Endothelial cell (in vitro differentiated cells): ENCODE measurements around the gene GRIN2B. TPM values are rescaled to one million over a fixed set of nuclear protein-coding genes. Genes with fewer than 3 reads are reported as not detected.

Experiments used
- DNase-seq: peaks from one replicate; pipeline ENCODE4 v3.0.0; 2021; ENCODE audit warnings: low spot score
- H3K27ac Mint-ChIP-seq: one replicate; pipeline ENCODE4 v1.8.0; 2021; ENCODE audit warnings: mixed read lengths, inconsistent platforms; ENCODE audit not compliant: unreplicated experiment
- H3K27me3 Mint-ChIP-seq: one replicate; pipeline ENCODE4 v1.8.0; 2021; ENCODE audit warnings: mild to moderate bottlenecking, moderate library complexity, mixed read lengths, inconsistent platforms; ENCODE audit not compliant: unreplicated experiment
- H3K36me3 Mint-ChIP-seq: one replicate; pipeline ENCODE4 v1.8.0; 2021; ENCODE audit warnings: mild to moderate bottlenecking, low read depth, mixed read lengths, inconsistent platforms; ENCODE audit not compliant: unreplicated experiment
- H3K4me1 Mint-ChIP-seq: one replicate; pipeline ENCODE4 v1.8.0; 2021; ENCODE audit warnings: mild to moderate bottlenecking, mixed read lengths, inconsistent platforms; ENCODE audit not compliant: unreplicated experiment
- H3K4me3 Mint-ChIP-seq: one replicate; pipeline ENCODE4 v1.8.0; 2021; ENCODE audit warnings: mild to moderate bottlenecking, mixed read lengths, inconsistent platforms; ENCODE audit not compliant: unreplicated experiment
- H3K9me3 Mint-ChIP-seq: one replicate; pipeline ENCODE4 v1.8.0; 2021; ENCODE audit warnings: mixed read lengths, inconsistent platforms; ENCODE audit not compliant: unreplicated experiment
- CTCF ChIP-seq: fragments of 200-600 bp; sonication (generic); IDR thresholded peaks from one replicate; pipeline ENCODE4 v1.5.0; 2021; ENCODE audit warnings: antibody characterized with exemption; ENCODE audit not compliant: unreplicated experiment
- total RNA-seq: library from RNA; stranded (reverse); fragmentation: NEBNext Ultra II Directional; extraction: Animal tissue kit (Norgen Biotek cat#: 25700); gene quantifications from one replicate; pipeline ENCODE4 v1.2.1, GENCODE V29; 2021; ENCODE audit not compliant: unreplicated experiment

The GRIN2B gene
- total RNA-seq, 1 donor from 2014 or later: 2.4 TPM

- Mint-ChIP-seq H3K9me3 (no peaks in the 10 kb centered on the region), H3K4me1 (no peaks in the 10 kb centered on the region), H3K4me3 (no peak overlapping the region), H3K27ac (no peak overlapping the region), H3K27me3 (peaks cover 3% of the 10 kb centered on the region), H3K36me3 (no peaks in the 10 kb centered on the region)
- DNase-seq: no peak
- no peak for TF ChIP-seq CTCF
Observed at GRCh38 chr12:14007639-14008038, 26.2 kb upstream of the GRIN2B start.

- DNase-seq: no peak
- Mint-ChIP-seq H3K4me3 (no peak overlapping the region), H3K27ac (no peak overlapping the region), H3K36me3 (no peaks in the 10 kb centered on the region), H3K9me3 (no peaks in the 10 kb centered on the region), H3K4me1 (peaks cover 3% of the 10 kb centered on the region), H3K27me3 (no peaks in the 10 kb centered on the region)
- no peak for TF ChIP-seq CTCF
Observed at GRCh38 chr12:13992585-13992984, 11.2 kb upstream of the GRIN2B start.

- H3K27ac Mint-ChIP-seq: no peak overlapping the region
- no peak for TF ChIP-seq CTCF
- DNase-seq: no peak
- no peak overlapping the region for H3K4me3 Mint-ChIP-seq
- H3K27me3 Mint-ChIP-seq: no peaks in the 10 kb centered on the region
- H3K36me3 Mint-ChIP-seq: no peaks in the 10 kb centered on the region
- H3K4me1 Mint-ChIP-seq: peaks cover 3% of the 10 kb centered on the region
- no peaks in the 10 kb centered on the region for H3K9me3 Mint-ChIP-seq
Observed at GRCh38 chr12:13992106-13992505, 10.7 kb upstream of the GRIN2B start.

- Mint-ChIP-seq H3K9me3 (no peaks in the 10 kb centered on the region), H3K27ac (no peak overlapping the region), H3K27me3 (peaks cover 1% of the 10 kb centered on the region), H3K4me1 (peaks cover 17% of the 10 kb centered on the region), H3K4me3 (no peak overlapping the region), H3K36me3 (no peaks in the 10 kb centered on the region)
- TF ChIP-seq CTCF: no peak
- no peak for DNase-seq
Observed at GRCh38 chr12:13986031-13986430, 4.6 kb upstream of the GRIN2B start.

- H3K36me3 Mint-ChIP-seq: no peaks in the 10 kb centered on the region
- peaks cover 13% of the 10 kb centered on the region for H3K27me3 Mint-ChIP-seq
- H3K4me3 Mint-ChIP-seq: peak overlapping the region; percentile 90
- H3K9me3 Mint-ChIP-seq: no peaks in the 10 kb centered on the region
- H3K27ac Mint-ChIP-seq: no peak overlapping the region
- TF ChIP-seq CTCF: peak; percentile 77
- H3K4me1 Mint-ChIP-seq: peaks cover 22% of the 10 kb centered on the region
- peak; percentile 76 for DNase-seq
Observed at GRCh38 chr12:13981990-13982389, 588 bp upstream of the GRIN2B start.
